GM12864 (cell line): ENCODE data around the gene ANKFY1.

Experiments
- DNase-seq: peaks from one replicate; pipeline ENCODE4 v3.0.0-alpha.2; 2011; ENCODE audit warnings: low read depth
- H3K4me3 ChIP-seq: 2 replicates; pipeline ENCODE4 v1.5.1; 2011; ENCODE audit warnings: mild to moderate bottlenecking, low read depth, low read length, control low read depth
- TF ChIP-seq, protein P1 (sequence below): IDR thresholded peaks from 2 replicates; pipeline ENCODE4 v1.5.1; 2011; ENCODE audit warnings: low read depth, mild to moderate bottlenecking, moderate library complexity, low read length, control low read depth, inconsistent platforms; ENCODE audit errors: missing control alignments

Gene ANKFY1

DNA sequence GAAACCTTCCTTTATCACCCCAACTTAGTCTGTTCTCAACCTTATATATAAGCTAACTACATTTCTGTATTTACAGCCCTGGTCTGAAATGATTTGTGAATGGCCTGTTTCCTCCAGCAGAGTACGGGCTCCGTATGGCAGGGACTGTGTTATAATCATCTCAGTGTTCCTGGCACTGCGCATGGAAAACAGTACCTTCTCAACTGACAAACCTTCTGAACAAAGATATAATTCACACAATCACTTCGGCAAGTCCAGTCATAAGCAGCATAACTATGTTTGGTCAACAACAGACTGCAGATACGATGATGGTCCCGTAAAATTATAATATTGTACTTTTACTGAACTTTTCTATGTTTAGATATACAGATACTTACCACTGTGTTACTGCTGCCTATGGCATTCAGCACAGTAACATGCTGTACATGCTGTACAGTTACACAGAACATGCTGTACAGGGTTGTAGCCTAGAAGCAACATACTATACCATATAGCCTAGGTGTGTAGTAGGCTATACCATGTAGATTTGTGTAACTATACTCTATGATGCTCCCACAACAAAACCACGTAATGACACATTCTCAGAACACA is 30.0 kb downstream of the ANKFY1 start:
- no peak for DNase-seq
- H3K4me3 ChIP-seq, result no peak overlapping the region
- TF ChIP-seq, protein P1, sequence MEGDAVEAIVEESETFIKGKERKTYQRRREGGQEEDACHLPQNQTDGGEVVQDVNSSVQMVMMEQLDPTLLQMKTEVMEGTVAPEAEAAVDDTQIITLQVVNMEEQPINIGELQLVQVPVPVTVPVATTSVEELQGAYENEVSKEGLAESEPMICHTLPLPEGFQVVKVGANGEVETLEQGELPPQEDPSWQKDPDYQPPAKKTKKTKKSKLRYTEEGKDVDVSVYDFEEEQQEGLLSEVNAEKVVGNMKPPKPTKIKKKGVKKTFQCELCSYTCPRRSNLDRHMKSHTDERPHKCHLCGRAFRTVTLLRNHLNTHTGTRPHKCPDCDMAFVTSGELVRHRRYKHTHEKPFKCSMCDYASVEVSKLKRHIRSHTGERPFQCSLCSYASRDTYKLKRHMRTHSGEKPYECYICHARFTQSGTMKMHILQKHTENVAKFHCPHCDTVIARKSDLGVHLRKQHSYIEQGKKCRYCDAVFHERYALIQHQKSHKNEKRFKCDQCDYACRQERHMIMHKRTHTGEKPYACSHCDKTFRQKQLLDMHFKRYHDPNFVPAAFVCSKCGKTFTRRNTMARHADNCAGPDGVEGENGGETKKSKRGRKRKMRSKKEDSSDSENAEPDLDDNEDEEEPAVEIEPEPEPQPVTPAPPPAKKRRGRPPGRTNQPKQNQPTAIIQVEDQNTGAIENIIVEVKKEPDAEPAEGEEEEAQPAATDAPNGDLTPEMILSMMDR, result no peak

DNA sequence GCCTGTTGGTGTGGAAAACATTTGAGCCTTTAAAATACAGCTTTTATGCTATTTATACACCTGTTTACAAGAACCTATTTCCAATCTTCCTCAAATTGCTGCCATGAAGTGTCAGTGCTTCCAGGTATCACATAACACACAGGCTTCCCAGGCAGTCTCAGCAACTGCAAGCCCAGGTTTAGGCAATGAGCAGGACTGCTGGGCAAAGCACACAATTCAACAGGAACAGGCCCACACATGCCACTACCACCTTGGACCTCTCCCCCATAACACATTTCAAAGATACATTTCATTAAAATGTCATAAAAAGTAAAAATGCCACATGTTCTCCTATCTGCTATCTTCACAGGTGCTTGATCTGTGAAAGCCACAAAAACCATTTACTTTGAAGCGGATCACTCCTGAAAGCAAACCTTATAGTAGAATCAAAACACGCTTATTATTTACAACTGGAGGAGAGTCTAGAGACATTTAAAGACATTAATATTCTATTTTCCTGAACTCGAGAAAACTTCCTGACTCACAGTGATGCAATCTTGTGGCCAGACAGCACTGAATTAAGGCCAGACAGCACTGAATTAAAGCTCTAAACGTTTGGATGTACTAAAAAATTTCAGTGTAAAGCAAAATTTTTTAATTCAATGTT is 31.5 kb downstream of the ANKFY1 start:
- DNase-seq, result no peak
- TF ChIP-seq, protein P1, result no peak
- no peak overlapping the region for H3K4me3 ChIP-seq

DNA sequence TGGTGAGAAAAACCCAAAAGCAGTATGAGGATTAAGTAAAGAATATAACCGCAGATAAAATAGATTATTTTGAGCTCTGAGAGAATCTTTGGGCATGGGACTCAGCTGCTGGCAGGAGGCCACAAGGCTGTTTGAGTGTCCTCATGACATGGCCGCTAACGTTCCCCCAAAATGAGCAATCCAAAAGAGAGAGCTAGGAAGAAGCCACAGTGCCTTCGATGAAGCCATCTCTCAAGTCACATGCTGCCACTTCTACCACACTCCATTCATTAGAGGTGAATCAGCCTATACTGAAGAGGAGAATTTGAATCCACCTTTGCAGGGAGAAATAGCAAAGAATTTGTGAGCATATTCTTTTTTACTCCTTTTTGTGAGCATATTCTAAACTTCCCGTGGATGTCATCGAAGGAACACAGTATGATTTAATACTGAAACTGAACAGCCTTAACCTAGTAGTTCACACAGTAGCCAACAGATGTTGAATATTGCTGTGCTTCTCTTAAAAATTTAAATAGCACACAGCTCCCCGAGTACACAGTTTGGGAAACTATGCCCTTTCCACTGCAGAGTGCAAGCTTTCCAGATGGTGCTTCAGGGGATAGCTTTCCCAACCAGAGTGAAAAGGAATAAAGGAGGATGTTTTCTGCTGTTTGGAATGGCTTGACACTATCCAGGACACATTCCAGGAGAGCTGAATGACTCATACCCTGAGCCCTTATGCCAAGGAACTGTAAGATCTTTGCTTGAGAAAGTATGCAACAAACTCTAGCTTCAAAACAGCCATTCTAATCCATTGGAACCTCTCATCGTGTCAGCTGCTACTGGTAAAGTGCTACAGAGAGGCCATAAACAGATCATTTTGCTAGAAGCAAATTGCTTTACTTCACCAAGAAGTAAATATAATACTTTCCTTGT is 33.9 kb downstream of the ANKFY1 start:
- DNase-seq, result no peak
- no peak overlapping the region for H3K4me3 ChIP-seq
- TF ChIP-seq, protein P1, result no peak

DNA sequence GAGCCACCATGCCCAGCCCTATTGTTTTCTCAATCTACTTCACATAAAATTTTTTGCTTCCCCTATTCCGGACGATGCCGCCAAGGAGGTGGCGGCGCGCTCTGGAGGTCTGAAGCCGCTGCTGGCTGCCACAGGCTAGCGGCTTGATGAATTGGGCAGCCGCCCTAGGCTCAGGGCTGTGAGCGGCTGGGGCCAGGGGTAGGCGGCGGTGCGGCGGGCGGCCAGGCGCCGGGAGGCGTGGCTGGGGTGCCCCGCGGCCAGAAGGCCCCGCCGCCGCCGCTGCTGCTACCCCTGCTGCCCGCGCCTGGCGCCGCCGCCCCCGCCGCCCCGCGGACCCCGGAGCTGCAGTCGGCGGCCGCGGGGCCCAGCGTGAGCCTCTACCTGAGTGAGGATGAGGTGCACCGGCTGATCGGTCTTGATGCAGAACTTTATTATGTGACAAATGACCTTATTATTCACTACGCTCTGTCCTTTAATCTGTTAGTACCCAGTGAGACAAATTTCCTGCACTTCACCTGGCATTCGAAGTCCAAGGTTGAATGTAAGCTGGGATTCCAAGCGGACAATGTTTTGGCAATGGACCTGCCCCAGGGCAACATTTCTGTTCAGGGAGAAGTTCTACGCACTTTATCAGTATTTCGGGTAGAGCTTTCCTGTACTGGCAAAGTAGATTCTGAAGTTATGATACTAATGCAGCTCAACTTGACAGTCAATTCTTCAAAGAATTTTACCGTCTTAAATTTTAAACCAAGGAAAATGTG is 41.7 kb downstream of the ANKFY1 start:
- TF ChIP-seq, protein P1, result no peak
- DNase-seq, result no peak
- no peak overlapping the region for H3K4me3 ChIP-seq

DNA sequence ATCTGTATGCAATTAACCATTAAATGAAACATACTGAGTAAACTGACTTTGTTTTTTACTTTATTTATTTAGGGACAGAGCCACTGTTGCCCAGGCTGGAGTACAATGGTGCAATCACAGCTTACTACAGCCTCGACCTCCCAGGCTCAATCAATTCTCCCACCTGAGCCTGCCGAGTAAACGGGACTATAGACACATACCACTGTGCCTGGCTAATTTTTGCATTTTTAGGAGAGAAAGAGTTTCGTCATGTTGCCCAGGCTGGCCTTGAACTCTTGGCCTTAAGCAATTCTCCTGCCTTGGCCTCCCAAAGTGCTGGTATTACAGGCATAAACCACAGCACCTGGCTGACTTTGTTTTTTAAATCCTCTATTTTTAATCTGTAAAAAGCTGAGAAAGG is 42.6 kb downstream of the ANKFY1 start:
- no peak for DNase-seq
- TF ChIP-seq, protein P1, result no peak
- no peak overlapping the region for H3K4me3 ChIP-seq

DNA sequence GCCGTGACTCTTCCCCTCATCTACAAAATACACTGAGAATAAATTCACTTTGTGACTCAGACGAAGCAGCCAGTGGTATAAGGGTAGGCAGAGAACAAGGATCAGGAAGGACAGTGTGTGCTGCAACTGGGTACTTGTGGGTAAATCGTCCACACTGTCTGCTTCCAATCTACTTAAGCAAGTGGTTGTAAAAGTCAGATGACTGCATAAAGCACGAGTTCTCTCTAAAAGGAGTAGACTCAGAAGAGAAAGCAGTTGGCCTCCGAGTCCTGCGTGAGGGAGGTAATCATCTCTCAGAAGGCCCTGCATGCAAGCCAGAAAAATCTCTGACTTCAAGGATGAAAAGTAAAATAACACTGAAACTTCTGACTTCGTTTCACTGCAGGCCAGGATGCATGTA is 43.1 kb downstream of the ANKFY1 start:
- no peak for DNase-seq

More for the DNA sequence above, 43.1 kb downstream of the ANKFY1 start:
- no peak overlapping the region for H3K4me3 ChIP-seq
- TF ChIP-seq, protein P1, result no peak
